GM21825 (cell line): ENCODE results near the gene FAM177B.
"Not testable (repeated sequence)": the region's sequence is repeated elsewhere in the genome, so short reads cannot be mapped to it uniquely, and the experiment has no call there.

Experiments used
- ATAC-seq: cut with Tn5 transposase; IDR thresholded peaks from one replicate; pipeline ENCODE4 v1.9.1; 2021; ENCODE audit warnings: mild to moderate bottlenecking, moderate library complexity; ENCODE audit not compliant: unreplicated experiment

FAM177B gene

GRCh38 chr1:222739465-222739864 lies 2.5 kb downstream of the FAM177B start:
- ATAC-seq = no peak

GRCh38 chr1:222739929-222740328 lies 2.9 kb downstream of the FAM177B start:
- ATAC-seq = no peak

GRCh38 chr1:222741630-222742457 lies 4.8 kb downstream of the FAM177B start:
- ATAC-seq = not testable (repeated sequence)

GRCh38 chr1:222749927-222750326 lies 12.9 kb downstream of the FAM177B start:
- ATAC-seq = no peak

- peak; percentile 86 for ATAC-seq
Observed at GRCh38 chr1:222750651-222751050, 13.6 kb downstream of the FAM177B start.

- no peak for ATAC-seq
Observed at GRCh38 chr1:222751255-222751654, 14.3 kb downstream of the FAM177B start.

- ATAC-seq = no peak
Observed at GRCh38 chr1:222754366-222755139, 17.6 kb downstream of the FAM177B start.

GRCh38 chr1:222757646-222758268 lies 20.8 kb downstream of the FAM177B start:
- ATAC-seq = no peak

GRCh38 chr1:222759451-222760035 lies 22.5 kb downstream of the FAM177B start:
- no peak for ATAC-seq

GRCh38 chr1:222761083-222761482 lies 24.1 kb downstream of the FAM177B start:
- ATAC-seq = no peak

- ATAC-seq = not testable (repeated sequence)
Observed at GRCh38 chr1:222762178-222762577, 25.2 kb downstream of the FAM177B start.

- ATAC-seq = no peak
Observed at GRCh38 chr1:222767152-222767571, 30.2 kb downstream of the FAM177B start.

GRCh38 chr1:222768592-222768991 lies 31.6 kb downstream of the FAM177B start:
- no peak for ATAC-seq

GRCh38 chr1:222769181-222769580 lies 32.2 kb downstream of the FAM177B start:
- ATAC-seq = no peak

- no peak for ATAC-seq
Observed at GRCh38 chr1:222769971-222770620, 33.1 kb downstream of the FAM177B start.

- peak; percentile 81 for ATAC-seq
Observed at GRCh38 chr1:222772996-222773379, 36.0 kb downstream of the FAM177B start.

- ATAC-seq = no peak
Observed at GRCh38 chr1:222777463-222777862, 40.5 kb downstream of the FAM177B start.

GRCh38 chr1:222777977-222778376 lies 41.0 kb downstream of the FAM177B start:
- ATAC-seq = no peak

GRCh38 chr1:222781251-222781650 lies 44.2 kb downstream of the FAM177B start:
- ATAC-seq = no peak

GRCh38 chr1:222783051-222783450 lies 46.0 kb downstream of the FAM177B start:
- ATAC-seq = no peak

- no peak for ATAC-seq
Observed at GRCh38 chr1:222784371-222784770, 47.4 kb downstream of the FAM177B start.
